Colonic mucosa (tissue), 4 donors: ENCODE data around the gene RNU1-1. TPM values are rescaled to one million over a fixed set of nuclear protein-coding genes. Genes with fewer than 3 reads are reported as not detected.
"Not testable (repeated sequence)": the region's sequence is repeated elsewhere in the genome, so short reads cannot be mapped to it uniquely, and the experiment has no call there.

Source experiments
- DNase-seq: peaks from one replicate; pipeline ENCODE4 v3.0.0-alpha.2; 2020
- H3K27ac ChIP-seq: fragments of 200-600 bp; one replicate; pipeline ENCODE4 v1.8.0; 2021
- H3K27me3 ChIP-seq: fragments of 200-600 bp; one replicate; pipeline ENCODE4 v1.8.0; 2021
- H3K36me3 ChIP-seq: fragments of 200-600 bp; one replicate; pipeline ENCODE4 v1.8.0; 2021
- H3K4me1 ChIP-seq: fragments of 200-600 bp; one replicate; pipeline ENCODE4 v1.8.0; 2021; ENCODE audit warnings: mild to moderate bottlenecking
- H3K4me3 ChIP-seq: fragments of 200-600 bp; one replicate; pipeline ENCODE4 v1.8.0; 2021
- H3K9ac ChIP-seq, 2 donors: one replicate each; pipeline ENCODE4 v1.7.0; 2013; ENCODE audit warnings: control low read depth in 2 of 2, low read depth in 2 of 2, low read length in 2 of 2
- H3K9me3 ChIP-seq: fragments of 200-600 bp; one replicate; pipeline ENCODE4 v1.8.0; 2021
- CTCF ChIP-seq: fragments of 200-600 bp; IDR thresholded peaks from one replicate; pipeline ENCODE4 v1.8.0; 2022; ENCODE audit warnings: antibody characterized with exemption, mild to moderate bottlenecking
- intact Hi-C: fragments of 100-400 bp; cut with DNase I; formaldehyde crosslinking; loops from one replicate; pipeline ENCODE4 v1.14.1; 2022
- total RNA-seq, 2 donors: library from RNA; stranded (reverse); fragmentation: NEBNext Ultra II Directional in 1 of 2; extraction: Animal tissue kit (Norgen Biotek cat#: 25700) in 1 of 2; gene quantifications; one replicate each; pipeline ENCODE4 v1.2.1, GENCODE V29; 2021
- donor health status: healthy.
- donor health status: DM: no; HTN: no; CAD: no.
- donor health status: DM: no; HTN: no; CAD: no.

Gene RNU1-1
- total RNA-seq, 2 donors from 2014 or later: 1,159 to 2,517 TPM

GRCh38 chr1:16484931-16485330 is 29.2 kb downstream of the RNU1-1 start:
- no peak for TF ChIP-seq CTCF
- H3K4me1 ChIP-seq: no peaks in the 10 kb centered on the region

GRCh38 chr1:16484501-16484835 is 29.6 kb downstream of the RNU1-1 start:
- no peak overlapping the region for H3K9ac ChIP-seq
- no peak for DNase-seq
- H3K4me1 ChIP-seq: no peaks in the 10 kb centered on the region
- no peak for TF ChIP-seq CTCF
- intact Hi-C loops: no loop called here
- H3K27ac ChIP-seq: no peak overlapping the region
- H3K9me3 ChIP-seq: no peaks in the 10 kb centered on the region
- no peaks in the 10 kb centered on the region for H3K36me3 ChIP-seq
- H3K27me3 ChIP-seq: no peaks in the 10 kb centered on the region
- H3K4me3 ChIP-seq: no peak overlapping the region

More at GRCh38 chr1:16484931-16485330, 29.2 kb downstream of the RNU1-1 start:
- intact Hi-C loops: no loop called here
- no peaks in the 10 kb centered on the region for H3K36me3 ChIP-seq
- no peak overlapping the region for H3K27ac ChIP-seq
- no peak for DNase-seq
- H3K9me3 ChIP-seq: no peaks in the 10 kb centered on the region
- H3K9ac ChIP-seq: no peak overlapping the region
- H3K27me3 ChIP-seq: no peaks in the 10 kb centered on the region
- H3K4me3 ChIP-seq: no peak overlapping the region

GRCh38 chr1:16483639-16484500 is 30.2 kb downstream of the RNU1-1 start:
- not testable (repeated sequence) for DNase-seq, H3K36me3 ChIP-seq

GRCh38 chr1:16483146-16483545 is 30.9 kb downstream of the RNU1-1 start:
- H3K27ac ChIP-seq, H3K9ac ChIP-seq, H3K4me1 ChIP-seq, intact Hi-C loops, H3K27me3 ChIP-seq, DNase-seq, H3K36me3 ChIP-seq, H3K4me3 ChIP-seq, H3K9me3 ChIP-seq: not testable (repeated sequence)

More at GRCh38 chr1:16483639-16484500, 30.2 kb downstream of the RNU1-1 start:
- H3K27ac ChIP-seq, H3K4me1 ChIP-seq, H3K9me3 ChIP-seq, H3K9ac ChIP-seq, H3K27me3 ChIP-seq, H3K4me3 ChIP-seq, intact Hi-C loops: not testable (repeated sequence)

GRCh38 chr1:16478091-16478490 is 36.0 kb downstream of the RNU1-1 start:
- intact Hi-C loops: no loop called here
- no peaks in the 10 kb centered on the region for H3K36me3 ChIP-seq
- no peaks in the 10 kb centered on the region for H3K9me3 ChIP-seq
- no peaks in the 10 kb centered on the region for H3K4me1 ChIP-seq
- no peak for DNase-seq
- no peak overlapping the region for H3K27ac ChIP-seq
- no peak overlapping the region for H3K9ac ChIP-seq
- no peak for TF ChIP-seq CTCF
- H3K4me3 ChIP-seq: no peak overlapping the region
- H3K27me3 ChIP-seq: no peaks in the 10 kb centered on the region

GRCh38 chr1:16475771-16476770 is 38.0 kb downstream of the RNU1-1 start:
- H3K4me3 ChIP-seq, H3K9ac ChIP-seq, intact Hi-C loops, DNase-seq, H3K27me3 ChIP-seq, H3K27ac ChIP-seq, H3K36me3 ChIP-seq, H3K9me3 ChIP-seq, H3K4me1 ChIP-seq: not testable (repeated sequence)

DNA sequence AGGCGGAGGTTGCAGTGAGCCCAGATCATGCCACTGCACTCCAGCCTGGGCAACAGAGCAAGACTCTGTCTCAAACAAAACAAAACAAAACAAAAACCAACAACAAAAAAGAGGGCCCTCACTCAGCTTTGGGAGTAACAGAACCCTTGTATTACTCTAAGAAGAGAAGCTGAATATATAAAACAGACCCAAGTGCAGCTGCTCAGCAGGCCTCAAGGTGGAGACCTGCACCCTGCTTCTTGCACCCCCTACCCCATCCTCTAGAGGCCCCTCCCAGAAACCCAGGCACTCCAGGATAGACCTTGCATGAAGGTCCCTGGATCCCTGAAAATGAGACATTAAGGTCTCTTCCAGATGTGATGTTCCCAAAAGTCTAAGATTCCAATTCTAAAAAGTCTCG is 39.2 kb downstream of the RNU1-1 start:
- H3K9me3 ChIP-seq, H3K36me3 ChIP-seq, H3K9ac ChIP-seq, H3K4me1 ChIP-seq, intact Hi-C loops, DNase-seq, H3K27ac ChIP-seq, H3K4me3 ChIP-seq, H3K27me3 ChIP-seq: not testable (repeated sequence)
